RCC 7860 (cell line): ENCODE measurements around the gene KAT7.

Experiments
- DNase-seq: peaks from one replicate; pipeline ENCODE4 v3.0.0-alpha.2; 2015; ENCODE audit warnings: low spot score
- FAIRE-seq: peaks from 2 replicates; lab custom pipeline; 2012; peaks lifted over from hg19 to GRCh38; lab: Jason Lieb, UNC

Gene KAT7

DNA sequence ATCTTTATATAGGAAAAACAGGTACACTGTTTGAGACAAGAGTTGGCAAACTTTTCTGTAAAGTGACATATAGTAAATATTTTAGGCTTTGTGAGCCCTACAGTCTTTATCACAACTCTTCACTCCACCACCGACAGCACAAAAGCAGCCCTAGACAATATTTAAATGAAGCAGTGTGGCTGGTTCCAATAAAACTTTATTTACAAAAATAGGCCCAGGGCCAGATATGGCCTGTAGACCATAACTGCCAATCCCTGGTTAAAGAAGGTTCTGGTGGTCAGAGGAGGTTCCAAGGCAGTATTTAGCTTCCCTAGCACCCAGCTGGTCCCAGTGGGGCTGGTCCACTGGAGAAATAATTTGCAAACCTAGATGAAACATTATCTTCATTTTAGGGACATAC, 28.2 kb upstream of the KAT7 start:
- FAIRE-seq (no peak), DNase-seq (no peak)

DNA sequence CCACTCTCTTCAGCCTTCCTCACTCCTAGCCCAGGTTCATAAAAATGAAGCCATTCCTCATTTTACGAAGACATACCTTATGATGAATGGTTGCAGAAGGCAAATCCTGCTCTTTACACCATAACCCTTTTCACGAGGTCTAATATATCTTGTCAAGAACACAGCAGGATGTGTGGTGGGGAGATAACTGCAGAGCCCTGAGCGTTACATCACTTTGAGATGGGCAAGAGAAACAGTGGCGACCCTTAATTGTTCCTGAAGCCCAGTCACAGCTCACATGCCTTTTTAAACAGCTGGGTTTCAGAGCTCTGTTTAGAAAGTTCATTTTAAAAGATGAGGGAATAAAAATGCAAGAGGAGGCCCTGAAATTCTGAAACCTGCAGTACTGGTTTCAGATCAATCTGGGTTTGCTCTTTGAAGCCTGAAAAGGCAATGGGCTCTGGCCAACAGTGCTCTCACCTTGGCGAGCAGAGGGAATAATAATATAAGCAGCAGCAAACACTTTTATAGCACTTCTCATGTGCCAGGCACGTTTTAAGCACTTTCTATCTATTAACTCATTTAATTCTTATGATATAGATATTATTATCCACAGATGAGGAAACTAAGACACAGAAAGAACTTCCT, 27.4 kb upstream of the KAT7 start:
- FAIRE-seq (no peak), DNase-seq (no peak)

DNA sequence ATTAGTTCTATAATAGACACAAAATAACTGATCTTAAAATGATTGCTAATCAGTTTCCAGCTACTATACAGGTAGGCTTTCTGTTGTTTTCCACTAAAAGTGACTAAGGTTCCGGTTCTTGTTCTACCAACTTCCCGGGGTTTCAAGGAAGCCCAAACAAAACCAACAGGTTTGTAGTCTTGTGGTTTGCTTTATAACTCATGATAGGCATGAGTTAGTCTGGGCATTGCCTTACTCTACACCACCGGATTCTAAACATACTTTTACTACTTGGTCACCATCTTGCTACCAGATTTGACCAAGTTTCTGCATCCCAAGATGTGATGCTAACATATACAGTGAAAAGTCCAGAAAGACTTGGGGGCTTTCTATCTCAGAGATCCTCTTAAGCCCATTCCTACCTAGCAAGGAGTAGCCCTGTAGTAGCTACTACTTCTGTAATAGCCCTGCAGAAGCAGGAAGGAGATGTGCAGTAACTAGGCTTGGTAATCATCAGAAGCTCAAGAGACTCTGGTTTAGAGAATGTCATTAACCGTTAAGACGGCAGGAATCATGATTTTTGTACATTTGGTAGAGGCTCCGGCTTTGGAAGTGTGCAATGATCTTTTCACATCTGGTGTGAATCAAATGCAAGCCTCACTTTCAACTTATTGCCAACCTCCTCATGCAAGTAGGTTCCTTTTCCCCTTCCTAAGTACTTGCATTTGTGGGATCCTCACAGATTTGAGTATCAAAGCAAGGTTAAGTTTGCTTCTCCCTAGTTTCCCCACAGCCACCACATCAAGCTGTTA, 26.1 kb upstream of the KAT7 start:
- DNase-seq (no peak), FAIRE-seq (no peak)

DNA sequence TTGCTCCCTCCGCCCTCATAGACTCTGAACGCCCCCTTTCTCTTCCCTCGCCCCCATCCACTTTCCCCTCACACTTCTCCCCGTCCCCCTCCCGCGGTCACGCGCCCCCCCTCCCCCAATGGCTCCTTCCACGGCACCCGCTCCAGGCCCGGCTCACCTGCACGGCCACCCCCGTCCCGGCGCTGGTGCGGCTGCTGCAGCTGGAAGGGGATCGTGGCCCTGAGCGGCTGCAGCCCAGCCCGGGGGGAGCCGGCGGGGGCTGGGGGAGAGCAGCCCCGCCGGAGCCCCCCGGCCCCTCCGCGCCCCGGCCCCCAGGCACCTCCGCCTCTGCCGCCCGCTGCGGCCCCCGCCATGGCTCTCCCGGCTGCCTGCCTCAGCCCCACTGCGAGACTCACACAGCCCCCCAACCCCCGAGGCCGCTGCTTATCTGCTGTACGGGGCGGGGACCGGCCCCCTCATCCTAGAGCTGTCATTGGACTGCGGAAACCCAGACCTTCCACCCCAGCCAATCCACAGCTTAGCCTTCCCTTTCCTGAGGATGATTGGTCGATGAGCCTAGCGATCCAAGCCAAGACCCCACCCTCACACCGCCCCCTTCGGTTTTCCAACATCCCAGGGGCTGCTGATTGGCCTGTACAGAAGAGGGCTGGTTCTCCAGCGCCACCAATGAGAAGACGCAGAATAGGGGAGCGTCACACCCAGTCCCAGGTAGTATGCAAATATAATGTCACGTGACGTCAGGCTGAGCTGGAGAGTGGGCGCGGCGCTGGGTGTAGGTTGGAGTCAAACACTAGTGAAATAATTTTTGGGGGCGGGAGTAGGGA, 24.5 kb upstream of the KAT7 start, which contains the start of gene FAM117A:
Gene FAM117A (minus strand): TSS at position 397 of the 824 bp plus-strand sequence. CDS start 44 bp downstream, at position 353.
- FAIRE-seq (peak; percentile 94), DNase-seq (peak; percentile 93)

DNA sequence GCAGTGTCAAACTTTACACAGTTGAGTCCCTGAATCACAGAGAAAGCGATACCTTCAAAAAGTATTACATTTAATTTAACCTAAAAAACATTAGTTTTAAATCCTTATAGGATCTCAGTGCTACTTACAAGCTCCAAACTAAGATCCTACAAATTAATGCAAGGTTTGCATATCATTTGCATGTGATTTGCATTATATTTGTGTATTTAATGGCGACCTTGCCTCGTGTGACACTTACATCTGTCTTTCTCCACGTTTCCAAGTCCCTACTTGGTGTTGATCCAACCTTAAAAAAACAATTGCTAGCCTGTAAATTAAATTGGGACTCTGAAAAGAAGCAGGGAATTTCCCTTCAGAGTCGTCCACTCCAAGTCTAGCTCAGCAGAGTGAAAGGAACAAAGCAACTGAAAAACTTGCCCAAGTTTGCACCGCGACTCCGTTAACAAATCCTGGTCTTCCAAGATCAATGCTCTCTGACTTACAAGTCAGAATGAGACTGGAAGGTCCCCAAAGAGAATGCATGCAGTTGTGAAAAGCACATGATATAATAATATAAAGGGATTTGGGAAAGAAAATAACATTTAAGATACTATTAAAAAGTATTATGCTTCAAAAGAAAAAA, 23.8 kb upstream of the KAT7 start:
- DNase-seq (no peak), FAIRE-seq (no peak)

DNA sequence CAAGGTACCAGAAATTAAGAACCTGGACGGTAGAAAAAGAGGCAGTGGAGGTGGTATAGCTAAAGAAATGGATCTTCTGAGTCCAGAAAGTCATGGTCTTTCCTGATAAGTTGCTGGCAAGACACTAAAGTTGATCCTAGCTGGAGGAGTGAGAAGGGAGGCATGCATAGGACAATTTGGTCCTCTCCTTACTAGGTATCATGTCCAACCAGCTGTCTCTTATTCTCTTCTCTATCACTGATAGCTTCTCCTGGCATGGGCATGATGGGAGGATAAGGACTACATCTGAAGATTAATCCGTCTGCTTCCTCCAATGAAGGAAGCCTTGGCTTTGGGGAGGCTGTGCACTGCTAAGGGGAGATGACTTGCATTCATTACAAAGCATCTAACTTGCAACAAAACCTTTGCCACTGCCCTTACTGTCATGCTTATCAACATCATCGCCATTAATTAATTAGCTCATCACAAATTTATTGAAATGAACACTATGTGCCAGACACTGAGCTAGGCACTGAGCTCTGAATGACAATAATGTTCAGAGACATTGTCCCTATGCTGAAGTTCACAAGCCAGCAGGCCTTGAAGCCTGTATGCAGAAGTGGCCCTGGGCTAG, 21.5 kb upstream of the KAT7 start:
- DNase-seq (no peak), FAIRE-seq (no peak)

DNA sequence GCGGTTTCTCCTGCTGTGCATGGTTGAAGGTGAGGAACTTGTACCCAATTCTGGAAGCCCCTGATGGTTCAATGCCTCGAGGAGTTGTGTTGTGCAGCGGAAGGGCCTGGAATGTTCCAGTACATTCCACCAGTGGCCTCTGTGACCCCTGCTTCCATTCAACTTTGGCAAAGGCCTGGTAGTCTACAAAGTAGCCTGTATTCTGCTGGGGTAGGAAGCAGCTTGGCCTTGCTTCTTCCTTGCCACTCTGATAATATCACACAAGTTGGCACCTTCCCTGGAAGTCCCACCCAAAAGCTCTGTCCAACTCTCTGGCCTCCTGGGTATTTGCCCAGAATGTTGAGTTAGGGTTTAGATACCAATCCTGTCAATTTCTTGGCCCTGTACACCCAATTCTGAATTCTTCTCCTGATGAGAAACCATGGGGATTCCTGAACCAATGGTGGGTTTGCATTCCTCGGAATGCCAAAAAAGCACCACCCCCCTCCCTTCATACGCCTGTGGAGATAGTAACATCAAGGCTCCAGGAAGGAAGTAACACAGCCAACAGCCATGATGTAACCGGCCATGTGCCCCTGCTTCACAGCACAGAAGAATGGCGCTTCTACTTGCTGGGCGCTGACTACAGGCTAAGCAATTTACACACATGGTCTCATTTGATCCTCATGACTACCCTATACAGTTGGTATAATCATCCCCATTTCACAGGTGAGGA, 12.8 kb upstream of the KAT7 start:
- DNase-seq (no peak), FAIRE-seq (no peak)

DNA sequence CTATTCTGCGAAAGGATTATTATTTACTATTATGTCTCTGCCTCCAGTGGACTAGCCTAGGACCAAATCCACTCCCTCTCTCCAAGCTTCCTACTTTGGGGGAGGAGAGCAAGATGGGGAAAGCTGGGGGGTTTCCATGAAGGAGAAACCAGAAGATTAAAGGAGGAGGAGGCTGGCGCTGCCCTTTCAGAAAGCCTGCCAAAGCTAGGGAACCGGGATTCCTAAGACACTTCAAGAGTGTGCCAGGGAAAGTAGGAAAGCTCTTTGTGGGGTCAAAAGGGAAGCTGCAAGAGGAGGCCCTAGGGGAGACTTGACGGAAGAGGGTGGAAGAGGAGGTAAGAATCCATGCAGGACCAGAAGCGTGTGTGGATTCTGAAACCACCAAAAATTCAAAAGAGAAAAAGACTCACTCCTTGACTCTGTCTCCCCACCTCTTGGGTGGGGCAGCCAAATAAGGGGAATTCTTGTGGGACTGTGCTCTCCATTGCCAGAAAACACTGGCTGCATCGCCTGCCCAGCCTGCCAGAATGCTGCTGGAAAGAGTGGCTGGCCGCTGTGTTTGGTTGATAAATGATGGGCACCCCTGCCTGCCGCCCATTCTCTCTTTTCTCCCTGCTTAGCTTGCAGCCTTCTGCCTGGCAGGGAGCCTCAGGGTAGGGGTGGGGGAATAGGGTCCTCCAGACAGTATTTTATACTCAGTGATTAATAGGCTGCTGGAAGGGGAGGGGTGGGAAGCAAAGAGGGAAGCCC, 11.8 kb upstream of the KAT7 start:
- FAIRE-seq (no peak), DNase-seq (no peak)

DNA sequence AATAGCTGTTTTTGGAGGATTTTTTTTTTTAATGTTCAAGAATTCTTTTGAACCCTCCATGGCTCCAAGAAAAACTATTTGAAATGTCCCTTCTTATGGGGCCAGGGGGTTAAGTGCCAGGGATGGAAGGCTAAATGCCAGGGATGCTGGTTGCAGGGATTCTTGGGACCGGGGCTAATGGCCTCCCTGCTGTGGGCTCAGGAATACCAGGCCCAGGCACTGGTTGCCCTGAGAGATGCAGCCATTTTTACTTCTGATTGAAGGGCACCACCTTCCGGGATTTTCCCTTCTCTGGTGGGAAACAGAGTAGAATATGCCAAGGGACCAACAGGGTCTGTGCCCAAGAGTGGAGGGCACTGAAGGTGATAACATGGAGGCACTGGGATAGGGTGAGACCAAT, 10.9 kb upstream of the KAT7 start:
- DNase-seq (no peak), FAIRE-seq (no peak)

DNA sequence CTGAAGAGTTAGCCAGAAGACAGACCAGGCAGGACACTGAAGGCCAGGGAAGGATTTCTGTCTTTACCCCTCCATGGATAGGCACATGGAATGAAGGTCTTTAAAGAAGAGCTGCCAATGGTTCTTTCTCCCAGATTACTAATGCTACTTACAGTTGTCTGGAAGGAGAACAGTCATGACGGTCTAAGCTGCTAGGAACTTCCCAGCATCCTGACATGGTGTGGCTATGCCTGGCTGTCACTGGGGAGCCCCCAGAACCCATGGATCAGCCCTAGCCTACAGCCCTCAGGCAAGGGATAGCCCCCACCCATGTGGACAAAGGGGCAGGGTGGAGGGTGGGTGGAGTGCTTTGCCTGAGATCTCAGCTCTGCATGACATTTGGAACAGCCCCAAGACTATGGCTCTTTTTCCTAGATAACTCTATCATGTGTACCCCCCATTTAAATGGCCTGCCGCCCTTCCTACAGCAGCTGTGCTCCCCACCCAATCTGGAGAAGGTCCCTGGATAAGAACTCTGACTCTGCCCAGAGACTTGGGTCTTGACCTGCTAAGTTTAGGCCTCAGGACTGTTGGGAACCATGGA, 9.2 kb upstream of the KAT7 start:
- FAIRE-seq (no peak), DNase-seq (no peak)

DNA sequence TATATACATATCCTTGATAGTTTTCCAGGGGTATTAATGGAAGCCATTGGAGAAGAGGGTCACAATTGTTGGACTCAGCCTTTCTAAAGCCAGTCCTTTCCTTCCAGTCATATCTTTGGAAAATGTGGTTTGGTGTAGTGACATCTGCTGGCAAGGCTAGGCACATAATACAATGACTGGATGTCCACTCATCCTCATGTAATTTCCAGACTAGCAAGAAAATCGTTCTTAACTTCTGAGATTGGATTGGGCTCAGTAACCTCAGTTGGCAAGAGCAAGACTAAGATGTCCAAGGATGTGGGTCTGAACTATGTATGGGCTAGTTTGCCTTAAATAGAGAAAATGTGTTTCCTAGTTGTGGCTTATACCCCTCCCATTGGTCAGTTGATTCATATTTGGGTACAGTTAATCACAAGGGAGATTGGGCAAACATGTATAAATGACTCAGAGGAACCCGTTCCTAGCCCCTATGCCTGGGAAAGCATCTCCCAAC, 8.7 kb upstream of the KAT7 start:
- peak; percentile 41 for FAIRE-seq
- DNase-seq: peak; percentile 53

DNA sequence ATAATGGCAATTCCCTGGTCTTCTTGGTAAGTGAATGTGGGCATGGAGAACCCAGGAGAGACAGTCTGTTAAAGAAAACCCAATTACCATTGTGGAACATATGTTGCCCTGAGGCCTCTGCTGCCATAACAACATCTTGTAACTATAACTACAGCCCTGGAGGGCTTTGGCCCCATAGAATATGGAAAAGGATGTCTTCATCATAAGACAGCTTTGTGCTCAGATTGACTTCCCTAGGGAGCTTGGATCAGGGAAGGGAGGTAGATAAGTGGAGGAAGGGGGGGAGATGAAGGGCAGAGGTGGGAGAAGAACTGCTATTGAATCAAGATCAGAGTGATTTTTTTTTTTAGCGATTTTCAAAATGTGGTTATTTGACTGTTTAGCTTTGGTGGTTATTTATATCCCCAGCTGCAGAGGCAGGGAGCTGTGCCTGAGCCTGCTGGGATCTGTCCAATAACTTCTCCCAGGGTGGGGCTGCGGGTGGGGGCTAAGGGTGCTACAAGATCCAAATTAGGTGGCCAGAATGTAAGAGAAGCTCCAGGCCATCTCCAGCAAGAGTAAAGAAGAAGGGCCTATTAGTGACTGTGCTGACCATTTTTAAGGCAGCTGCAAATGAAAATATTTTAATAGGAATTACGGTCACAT, 5.3 kb upstream of the KAT7 start:
- no peak for DNase-seq

DNA sequence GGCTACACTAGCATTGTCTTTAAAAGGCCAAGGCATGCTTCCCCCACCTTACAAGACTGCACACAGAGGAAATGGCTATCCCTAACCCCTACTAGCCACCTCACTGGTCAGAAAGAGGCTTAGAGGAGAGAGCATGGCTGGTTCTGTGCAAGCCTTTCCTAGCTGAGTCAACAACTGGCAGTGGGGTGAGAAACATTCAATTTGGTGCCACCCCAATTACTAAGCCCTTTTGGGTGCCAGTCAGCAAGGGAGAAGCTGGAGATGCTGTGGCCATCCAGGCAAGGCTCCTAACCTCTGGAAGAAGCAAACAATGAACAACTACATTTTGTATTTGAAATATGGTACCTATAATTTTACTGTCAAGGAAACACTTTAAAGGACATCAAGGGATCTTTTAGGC, 4.7 kb upstream of the KAT7 start:
- FAIRE-seq (no peak), DNase-seq (no peak)

More for the DNA sequence above, 5.3 kb upstream of the KAT7 start:
- no peak for FAIRE-seq

DNA sequence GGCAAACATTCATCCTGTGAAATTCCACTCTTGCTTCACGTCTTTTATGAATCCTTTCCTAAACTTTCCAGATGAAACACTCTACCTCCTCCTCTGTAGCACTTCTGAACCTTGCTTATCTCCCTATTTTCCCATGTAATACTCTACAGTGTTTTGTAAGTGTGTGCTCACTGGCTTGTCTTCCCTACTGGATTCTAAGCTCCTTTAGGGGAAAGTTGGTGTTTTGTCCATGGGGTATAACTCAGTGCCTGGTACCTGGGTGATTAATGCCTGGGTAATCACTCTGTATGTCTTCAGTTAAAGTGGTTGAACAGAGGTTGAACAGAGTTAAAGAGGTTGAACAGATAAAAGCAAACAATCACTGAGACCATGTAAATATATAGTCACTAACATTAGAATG, 3.8 kb upstream of the KAT7 start:
- FAIRE-seq (no peak), DNase-seq (no peak)

DNA sequence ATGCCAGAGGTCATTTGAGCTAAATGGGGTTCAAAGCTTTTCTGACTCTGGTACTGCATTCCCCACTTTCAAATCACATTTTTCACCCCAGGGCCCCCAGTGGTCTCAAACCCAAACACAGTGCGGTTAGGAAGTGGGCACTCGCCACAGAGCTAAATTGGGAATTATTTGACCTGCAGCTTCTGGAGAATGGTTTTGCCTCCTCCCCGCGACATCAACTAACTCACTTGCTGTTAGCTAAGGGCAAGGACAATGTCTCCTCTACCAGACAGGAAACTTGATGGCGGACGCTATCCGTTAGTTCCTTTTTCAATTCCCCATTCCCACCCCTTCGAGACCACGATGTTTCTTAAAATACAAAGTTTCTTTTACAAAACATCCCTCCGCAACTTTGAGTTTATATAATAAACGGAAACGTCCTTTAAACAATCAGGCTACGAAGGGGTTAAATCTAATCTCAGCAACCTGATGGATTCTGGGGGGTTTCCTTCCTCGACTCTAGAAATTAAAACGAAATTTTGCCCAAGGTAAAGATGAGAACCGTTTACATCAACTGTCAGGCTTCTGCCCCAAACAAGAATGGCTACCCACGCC, 500 bp upstream of the KAT7 start:
- DNase-seq: no peak
- no peak for FAIRE-seq

DNA sequence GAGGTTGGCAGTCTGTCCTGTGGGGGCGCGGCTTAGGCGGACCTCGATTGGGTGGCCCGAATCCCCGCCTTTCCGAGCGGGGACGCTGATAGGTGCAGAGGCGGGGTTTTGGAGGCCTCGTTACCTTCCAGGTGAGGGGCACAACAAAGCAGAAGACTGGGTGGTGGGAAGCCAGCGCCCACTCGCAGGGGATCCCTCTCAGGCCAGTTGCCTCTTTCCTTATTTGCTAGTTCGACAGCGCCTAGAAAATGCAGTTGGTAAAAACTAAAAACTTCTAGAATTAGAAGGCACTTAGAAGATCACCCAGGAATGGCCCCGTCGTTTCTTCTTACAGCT, 730 bp downstream of the KAT7 start:
- FAIRE-seq: no peak

DNA sequence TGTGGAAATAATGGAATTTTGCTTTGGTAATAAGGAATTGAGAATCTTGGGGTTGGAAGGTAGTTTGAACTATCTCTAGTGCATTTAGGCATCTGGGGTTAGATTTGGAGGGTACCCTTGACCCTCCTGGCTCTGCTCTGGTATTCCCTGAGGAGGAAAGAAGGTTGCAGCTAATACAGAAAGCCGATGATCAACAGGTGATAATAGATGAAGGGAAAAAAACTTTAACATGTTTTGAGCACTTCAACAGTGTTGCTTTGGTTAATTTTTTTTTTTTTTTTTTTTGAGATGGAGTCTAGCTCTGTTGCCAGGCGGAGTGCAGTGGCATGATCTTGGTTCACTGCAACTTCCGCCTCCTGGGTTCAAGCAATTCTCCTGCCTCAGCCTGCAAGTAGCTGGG, 4.8 kb downstream of the KAT7 start:
- DNase-seq: no peak
- FAIRE-seq: no peak

More for the DNA sequence above, 730 bp downstream of the KAT7 start:
- DNase-seq: no peak

DNA sequence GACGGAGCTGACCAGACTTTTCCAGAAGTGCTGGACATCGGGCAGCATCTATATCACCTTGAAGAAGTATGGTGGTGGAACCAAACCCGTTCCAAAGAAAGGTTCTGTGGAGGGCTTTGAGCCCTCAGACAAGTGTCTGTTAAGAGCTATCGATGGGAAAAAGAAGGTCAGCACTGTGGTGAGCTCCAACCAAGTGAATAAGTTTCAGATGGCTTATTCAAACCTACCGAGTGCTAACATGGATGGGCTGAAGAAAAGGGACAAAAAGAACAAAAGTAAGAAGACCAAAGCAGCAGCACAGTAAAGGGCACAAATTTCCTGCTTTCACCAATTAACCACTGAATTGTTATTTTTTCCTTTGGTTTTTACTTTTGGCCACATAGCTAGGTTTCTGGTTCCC, 6.9 kb downstream of the KAT7 start:
- FAIRE-seq: no peak

More for the DNA sequence above, 6.9 kb downstream of the KAT7 start:
- no peak for DNase-seq
